Measurements from ENCODE around the gene BPTF.
"Not testable (repeated sequence)": the region's sequence is repeated elsewhere in the genome, so short reads cannot be mapped to it uniquely, and the experiment has no call there.

Gene BPTF

GRCh38 chr17:67980883-67981282 is 155.6 kb downstream of the BPTF start:
- not testable (repeated sequence) for DNase-seq

DNA sequence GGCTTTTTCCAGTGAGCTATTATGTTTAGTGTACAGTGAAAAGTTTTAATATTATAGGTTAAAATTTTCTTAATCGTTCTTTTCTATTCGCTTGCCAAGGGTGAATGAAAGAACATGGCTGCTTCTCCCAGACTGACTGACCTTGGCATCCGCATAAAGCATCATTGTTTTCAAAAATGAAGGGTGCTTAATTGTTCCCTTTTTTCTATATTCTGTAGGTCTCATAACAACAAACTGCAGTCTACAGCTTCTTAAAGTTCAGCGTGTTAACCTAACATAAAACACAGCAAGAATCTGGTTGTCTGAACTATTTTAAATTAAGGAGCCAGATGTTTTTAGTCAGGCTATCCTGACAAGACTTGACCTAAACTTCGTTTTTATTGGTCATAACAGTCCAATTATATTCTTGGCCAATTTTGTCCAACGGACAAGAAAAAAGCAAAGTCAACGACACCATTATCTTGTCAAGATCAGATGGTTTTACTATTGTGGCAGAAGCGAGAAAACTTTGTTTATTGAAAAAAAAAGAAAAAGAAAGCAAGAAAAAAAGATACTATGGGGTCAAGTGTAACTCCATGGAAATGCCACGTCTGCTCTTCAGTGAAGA is 156.8 kb downstream of the BPTF start:
- DNase-seq = no peak

- no peak for DNase-seq
Observed at GRCh38 chr17:67982686-67983382, 157.5 kb downstream of the BPTF start.

DNA sequence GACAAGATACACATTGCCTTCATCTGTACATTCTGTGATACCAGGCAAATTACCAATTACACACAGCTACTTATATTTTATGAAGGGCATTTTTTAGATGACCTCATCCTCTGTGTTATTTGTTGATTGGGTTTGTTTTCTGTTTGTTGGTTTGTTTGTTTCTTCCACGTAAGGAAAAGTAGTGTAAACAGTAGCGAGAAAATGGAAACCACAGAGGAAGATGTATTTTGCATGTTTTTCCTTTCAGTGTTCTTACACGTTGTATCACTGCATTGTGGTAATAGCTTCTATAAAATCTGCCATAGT is 158.0 kb downstream of the BPTF start:
- no peak for DNase-seq

DNA sequence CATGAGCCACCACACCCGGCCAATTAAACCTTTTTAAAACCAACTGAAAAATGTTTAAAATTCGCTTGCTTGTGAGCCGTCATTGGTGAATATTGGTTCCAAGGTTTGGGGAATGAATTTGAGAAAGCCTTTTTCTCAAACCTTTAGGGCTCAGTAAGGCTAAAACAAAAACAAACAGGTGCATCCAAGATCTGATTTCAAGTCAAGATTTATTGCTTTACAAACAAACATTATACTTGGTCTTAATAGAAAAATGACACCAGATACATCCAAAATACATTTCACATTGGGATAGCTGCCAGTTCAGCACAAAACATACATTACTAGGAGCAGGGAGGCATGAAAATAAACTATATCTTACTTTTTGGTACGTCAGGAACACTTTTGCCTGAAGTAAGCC is 165.6 kb downstream of the BPTF start:
- no peak for DNase-seq

GRCh38 chr17:67992548-67993152 is 167.3 kb downstream of the BPTF start:
- no peak for DNase-seq

GRCh38 chr17:67993153-67993997 is 168.1 kb downstream of the BPTF start:
- peak in 1 of 2 experiments; percentile 19 for DNase-seq

DNA sequence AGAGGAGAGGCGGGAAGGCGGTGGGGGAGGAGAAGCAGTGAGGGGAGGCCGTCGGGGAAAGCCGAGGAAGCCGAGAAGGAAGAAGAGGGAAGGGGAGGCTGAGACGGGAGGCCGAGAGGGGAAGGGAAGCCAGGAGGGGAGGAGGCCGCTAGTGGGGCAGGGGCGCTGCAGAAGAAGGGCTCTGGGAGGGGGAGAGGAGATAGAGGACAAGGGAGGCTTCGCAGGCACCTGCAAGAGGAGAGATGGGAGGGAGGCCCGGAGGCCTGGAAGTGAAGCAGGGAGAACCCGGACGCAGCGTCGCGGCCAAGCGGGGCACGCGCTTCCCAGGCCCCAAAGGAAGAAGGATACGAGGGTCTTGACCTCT is 168.7 kb downstream of the BPTF start:
- no peak for DNase-seq

- peak in 1 of 2 experiments; percentile 37 for DNase-seq
Observed at GRCh38 chr17:67994817-67995569, 169.7 kb downstream of the BPTF start.

GRCh38 chr17:67995570-67996263 is 170.4 kb downstream of the BPTF start:
- no peak for DNase-seq

DNA sequence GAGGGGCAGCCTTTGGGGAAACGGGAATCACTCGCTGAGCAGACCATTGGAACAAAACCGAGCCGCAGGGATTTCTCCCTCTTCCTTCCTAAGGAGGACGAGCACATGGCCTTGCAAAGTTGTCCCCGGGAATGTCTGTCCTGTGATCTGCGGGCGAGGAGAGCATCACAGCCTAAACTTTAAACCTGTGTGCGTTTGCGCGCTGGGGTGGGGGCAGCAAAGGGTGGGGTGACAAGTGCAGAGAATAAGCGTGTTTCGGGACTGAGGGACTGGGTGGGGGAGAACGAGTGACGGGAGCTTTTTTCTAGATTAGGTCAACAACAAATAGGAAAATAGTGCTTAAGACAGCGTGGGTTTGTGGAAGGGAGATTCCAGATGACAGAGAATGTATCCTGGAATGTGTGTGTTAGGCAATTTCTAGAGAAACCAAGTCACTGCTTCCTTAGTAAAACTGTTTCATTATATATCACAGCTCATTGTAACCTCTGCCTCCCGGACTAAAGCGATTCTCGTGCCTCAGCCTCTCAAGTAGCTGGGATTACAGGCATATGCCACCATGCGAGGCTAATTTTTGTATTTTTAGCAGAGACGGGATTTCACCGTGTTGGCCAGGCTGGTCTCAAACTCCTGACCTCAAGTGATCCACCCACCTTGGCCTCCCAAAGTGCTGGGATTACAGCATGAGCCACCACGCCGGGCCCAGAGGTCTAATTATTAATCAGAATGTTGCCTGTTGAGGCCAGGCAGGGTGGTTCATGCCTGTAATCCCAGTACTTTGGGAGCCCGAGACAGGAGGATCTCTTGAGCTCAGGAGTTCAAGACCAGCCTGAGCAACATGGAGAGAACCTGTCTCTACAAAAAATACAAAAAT is 171.2 kb downstream of the BPTF start, which contains the start of gene C17orf58:
Gene C17orf58 (minus strand): TSS at position 169 of the 871 bp plus-strand sequence. CDS start 271 bp downstream, outside the sequence.
- not testable (repeated sequence) for DNase-seq

GRCh38 chr17:67998466-67998865 is 173.2 kb downstream of the BPTF start:
- no peak for DNase-seq

- no peak for DNase-seq
Observed at GRCh38 chr17:67999291-67999911, 174.1 kb downstream of the BPTF start.

DNA sequence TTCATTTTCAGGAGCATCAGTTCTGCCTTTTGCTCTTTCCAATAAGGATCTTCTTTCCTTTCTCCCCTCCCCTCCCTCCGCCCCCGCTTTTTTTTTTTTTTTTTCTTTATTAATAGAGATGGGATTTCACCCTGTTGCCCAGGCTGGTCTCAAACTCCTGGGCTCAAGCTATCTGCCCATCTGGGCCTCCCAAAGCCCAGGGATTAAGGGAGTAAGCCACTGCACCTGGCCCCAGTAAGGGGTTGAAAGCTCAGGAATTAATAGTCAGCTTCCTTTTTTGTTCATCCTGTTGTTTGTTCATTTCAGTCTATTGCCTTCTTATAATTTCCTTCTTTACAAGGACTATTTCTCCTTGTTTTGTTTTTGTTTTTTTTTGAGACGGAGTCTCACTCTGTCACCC is 178.9 kb downstream of the BPTF start:
- no peak for DNase-seq

- DNase-seq = no peak
Observed at GRCh38 chr17:68006797-68007196, 181.5 kb downstream of the BPTF start.

GRCh38 chr17:68011199-68011665 is 185.9 kb downstream of the BPTF start:
- DNase-seq = no peak

DNA sequence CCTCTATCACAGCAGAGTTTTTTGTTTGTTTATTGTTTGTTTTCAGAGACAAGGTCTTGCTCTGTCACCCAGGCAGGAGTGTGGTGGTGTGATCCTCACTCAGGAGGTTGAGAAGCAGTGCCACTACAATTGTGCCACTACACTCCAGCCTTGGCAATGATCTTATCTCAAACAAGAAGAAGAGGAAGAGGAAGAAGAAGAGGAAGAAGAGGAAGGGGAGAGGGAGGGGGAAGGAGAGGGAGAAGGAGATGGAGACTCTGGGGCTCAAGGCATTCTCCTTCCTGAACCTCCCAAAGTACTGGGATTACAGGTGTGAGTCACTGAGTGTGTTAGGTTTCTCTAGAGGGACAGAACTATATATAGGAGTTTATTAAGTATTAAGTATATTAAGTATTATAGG is 188.1 kb downstream of the BPTF start:
- DNase-seq = no peak

DNA sequence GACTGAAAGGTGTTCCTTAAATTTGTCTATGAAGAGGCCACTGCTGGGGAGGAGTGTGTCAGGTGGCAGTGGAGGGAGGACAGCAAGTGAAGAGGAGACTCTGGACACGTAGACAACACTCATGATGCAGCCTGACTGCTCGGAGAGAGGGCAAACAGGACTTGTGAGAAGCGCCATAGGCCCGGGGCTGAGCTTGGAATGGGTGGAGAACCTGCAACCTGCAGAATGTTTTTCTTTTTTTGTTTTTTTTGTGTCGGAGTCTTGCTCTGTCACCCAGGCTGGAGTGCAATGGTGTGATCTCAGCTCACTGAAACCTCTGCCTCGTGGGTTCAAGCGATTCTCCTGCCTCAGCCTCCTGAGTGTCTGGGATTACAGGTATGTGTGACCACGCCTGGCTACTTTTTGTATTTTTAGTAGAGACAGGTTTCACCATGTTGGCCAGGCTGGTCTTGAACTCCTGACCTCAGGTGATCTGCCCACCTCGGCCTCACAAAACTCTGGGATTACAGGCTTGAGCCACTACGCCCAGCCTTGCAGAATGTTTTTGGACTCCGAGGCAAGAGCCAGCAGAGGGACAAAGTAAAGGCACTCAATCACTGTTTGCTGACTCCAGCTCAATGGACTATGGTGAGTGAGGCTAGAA is 189.9 kb downstream of the BPTF start:
- DNase-seq = no peak

GRCh38 chr17:68016838-68017237 is 191.5 kb downstream of the BPTF start:
- no peak for DNase-seq

GRCh38 chr17:68018493-68018892 is 193.2 kb downstream of the BPTF start:
- not testable (repeated sequence) for DNase-seq
